T-helper 22 cell (primary cell): ENCODE data around the gene CSTB.

Experiments used
- DNase-seq: peaks from one replicate; pipeline ENCODE4 v3.0.0-alpha.2; 2020; ENCODE audit warnings: low read depth

Gene CSTB

DNA sequence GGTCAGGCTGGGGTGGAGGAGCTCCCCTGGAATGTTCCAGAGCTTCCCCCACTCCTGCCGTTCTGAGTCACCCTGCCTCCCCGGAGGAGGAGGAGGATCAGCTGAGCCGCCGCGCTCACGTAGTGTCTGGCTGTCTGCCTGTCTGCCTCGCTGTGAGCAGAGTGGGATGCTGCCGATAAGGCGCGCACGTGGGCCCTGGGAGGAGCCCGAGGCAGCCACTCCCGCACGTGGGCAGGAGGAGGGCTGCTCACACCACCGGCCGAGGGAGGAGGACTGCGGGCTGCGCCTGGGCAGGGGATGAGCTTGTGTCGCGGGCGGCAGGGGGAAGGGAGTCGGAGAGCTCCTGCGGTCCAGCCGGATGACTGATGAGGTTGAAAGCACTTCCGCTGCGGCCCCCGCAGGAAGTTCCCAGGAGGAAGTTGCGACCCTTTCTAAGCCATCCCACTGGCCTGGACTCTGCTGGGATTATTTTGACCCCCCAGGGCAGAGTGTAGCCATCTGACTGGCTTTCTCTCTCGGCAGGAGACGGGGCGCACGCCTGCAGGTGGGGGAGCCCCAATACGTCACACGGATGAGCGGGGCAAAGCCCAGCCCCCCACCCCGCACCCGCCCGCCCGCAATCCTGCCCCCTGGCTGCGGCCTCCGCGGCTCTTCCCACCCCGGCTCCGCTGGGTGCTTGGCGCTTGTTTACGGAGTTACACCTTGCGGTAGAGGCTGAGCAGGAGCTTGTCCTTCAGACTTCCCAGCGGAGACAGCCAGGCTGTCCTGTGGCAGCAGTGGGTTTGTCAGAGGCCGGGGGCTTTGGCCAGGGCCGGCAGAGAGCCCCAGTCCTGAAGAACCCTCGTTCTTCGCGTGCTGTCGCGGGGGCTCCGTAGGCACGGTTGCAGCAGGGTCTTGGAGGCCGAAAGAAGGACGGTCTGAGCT lies 47.4 kb downstream of the CSTB start:
- DNase-seq: peak; percentile 83

DNA sequence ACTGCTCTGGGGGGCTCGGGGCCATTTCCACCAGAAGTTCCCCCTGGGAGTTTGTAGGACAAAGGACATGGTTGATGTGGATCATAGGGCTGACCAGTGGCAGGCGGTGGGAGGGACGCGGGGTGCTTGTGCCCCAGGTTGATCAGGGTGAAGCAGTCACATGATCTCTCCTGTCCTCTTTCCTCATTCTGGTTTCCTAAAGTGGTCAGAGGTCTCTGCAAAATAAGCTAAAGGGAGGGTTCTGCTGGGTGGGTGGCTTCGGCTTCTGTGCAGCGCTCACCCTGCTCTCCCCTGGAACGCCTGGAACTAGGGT lies 48.0 kb downstream of the CSTB start:
- no peak for DNase-seq

DNA sequence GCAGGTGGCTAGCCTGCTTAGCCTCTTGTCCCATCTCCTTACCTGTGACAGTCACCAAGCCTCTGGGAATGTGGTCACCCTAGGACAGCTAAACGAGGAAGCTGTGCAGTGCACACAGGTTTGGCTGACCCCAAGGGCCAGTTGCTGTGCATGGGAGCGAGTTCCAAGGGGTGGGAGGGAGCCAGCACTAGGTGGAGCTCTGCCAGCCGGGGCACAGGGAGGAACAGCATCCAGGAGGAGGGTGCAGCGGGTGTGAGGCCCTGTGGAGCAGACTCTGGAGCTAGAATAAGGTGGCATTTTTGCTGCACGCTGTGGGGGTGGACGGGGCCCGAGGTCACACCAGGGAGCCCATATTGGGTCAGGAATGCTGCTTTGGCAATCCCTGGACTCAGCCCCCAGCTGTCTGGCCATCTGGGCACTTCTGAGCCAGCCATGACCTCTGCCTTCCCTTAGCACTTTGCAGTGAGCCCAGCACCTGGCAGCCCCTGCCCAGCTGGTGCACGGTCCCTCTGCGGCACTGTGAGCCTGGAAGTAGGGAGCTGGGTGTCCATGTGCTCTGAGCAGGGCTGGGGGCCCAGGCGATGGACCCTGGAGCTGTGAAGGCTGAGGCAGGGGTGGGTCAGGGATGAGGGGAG lies 48.5 kb downstream of the CSTB start:
- DNase-seq: no peak

DNA sequence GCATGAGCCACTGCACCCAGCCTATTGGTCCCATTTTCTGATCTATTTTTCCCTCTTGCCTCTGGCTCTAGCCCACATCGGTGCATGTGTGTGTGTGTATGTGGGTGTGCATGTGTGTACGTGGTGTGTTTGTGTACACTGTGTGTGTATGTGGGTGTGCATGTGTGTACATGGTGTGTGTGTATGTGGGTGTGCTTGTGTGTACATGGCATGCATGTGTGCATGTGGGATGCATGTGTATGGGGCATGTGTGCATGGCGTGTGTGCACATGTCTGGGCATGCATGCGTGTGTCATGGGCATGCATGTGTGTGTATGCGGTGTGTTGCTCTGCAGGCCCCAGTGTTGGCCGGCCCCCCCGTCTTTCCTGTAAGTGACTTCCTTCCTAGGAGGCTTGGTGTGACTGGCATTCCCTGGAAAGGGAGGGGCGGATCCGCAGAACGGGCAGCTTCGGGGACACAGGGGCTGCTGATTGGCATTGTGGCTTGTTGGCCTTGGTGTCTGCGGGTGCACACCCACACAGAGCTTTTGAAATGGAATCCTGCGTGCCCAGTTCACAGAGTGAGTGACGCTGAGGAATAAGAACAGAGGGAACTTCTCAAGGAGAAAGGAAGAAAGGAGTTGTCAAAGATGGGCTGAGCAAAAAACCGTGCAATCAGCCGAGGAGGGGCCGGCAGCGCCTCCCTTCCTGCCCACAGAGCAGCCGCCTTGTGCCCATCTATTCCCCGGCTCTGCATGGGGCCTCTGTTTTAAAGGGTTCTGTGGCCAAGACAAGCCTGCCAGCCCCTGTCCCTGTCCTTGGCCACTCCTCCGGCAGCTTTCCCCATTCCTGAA lies 49.2 kb downstream of the CSTB start:
- no peak for DNase-seq
